ENCODE measurements around the gene VAC14.
A peak's percentile ranks its signal among the peaks of the same experiment; 100 is the strongest.

VAC14 gene

GRCh38 chr16:70692873-70693671, 107.9 kb downstream of the VAC14 start:
- no peak for DNase-seq (ENCODE audit: low spot score)

- DNase-seq (ENCODE audit: low spot score) = no peak
These were observed 108.7 kb downstream of the VAC14 start for GRCh38 chr16:70692130-70692872.

GRCh38 chr16:70691223-70692129, 109.5 kb downstream of the VAC14 start:
- DNase-seq (ENCODE audit: low spot score) = peak; percentile 87

- DNase-seq (ENCODE audit: low spot score) = no peak
These were observed 110.7 kb downstream of the VAC14 start for GRCh38 chr16:70689970-70690891.

GRCh38 chr16:70689035-70689969, 111.7 kb downstream of the VAC14 start:
- no peak for DNase-seq (ENCODE audit: low spot score)

GRCh38 chr16:70688246-70688742, 112.7 kb downstream of the VAC14 start:
- peak; percentile 91 for DNase-seq (ENCODE audit: low spot score)

- DNase-seq (ENCODE audit: low spot score) = no peak
These were observed 113.2 kb downstream of the VAC14 start for GRCh38 chr16:70687671-70688245.

- DNase-seq (ENCODE audit: low spot score) = no peak
These were observed 113.9 kb downstream of the VAC14 start for GRCh38 chr16:70687102-70687511.

- DNase-seq (ENCODE audit: low spot score) = no peak
These were observed 114.4 kb downstream of the VAC14 start for GRCh38 chr16:70686376-70687101.

- peak; percentile 87 for DNase-seq (ENCODE audit: low spot score)
These were observed 115.0 kb downstream of the VAC14 start, which contains the start of gene MTSS2 for GRCh38 chr16:70685938-70686375. Gene MTSS2 (minus strand): TSS chr16:70686053. CDS start chr16:70685791, 262 bp downstream.

- no peak for DNase-seq (ENCODE audit: low spot score)
These were observed 115.7 kb downstream of the VAC14 start for GRCh38 chr16:70685061-70685937.

GRCh38 chr16:70684146-70685060, 116.6 kb downstream of the VAC14 start:
- DNase-seq (ENCODE audit: low spot score) = no peak

- DNase-seq (ENCODE audit: low spot score) = no peak
These were observed 117.6 kb downstream of the VAC14 start for GRCh38 chr16:70683146-70683944.

GRCh38 chr16:70682239-70683145, 118.5 kb downstream of the VAC14 start:
- DNase-seq (ENCODE audit: low spot score) = no peak

Data from putamen (tissue), 1 donor.